H1 (cell line): Measurements from ENCODE around the gene ANKRD61. TPM values are rescaled to one million over a fixed set of nuclear protein-coding genes. Genes with fewer than 3 reads are reported as not detected.

Source experiments
- HDAC6 ChIP-seq: IDR thresholded peaks from one replicate; pipeline ENCODE4 v1.7.1; 2012; ENCODE audit warnings: low read depth, mild to moderate bottlenecking, inconsistent platforms, low read length, moderate library complexity
- KDM4A ChIP-seq: IDR thresholded peaks from one replicate; pipeline ENCODE4 v1.7.1; 2012; ENCODE audit warnings: low read depth, mild to moderate bottlenecking, moderate library complexity, low read length, inconsistent platforms; ENCODE audit not compliant: severe bottlenecking
- RAD21 ChIP-seq, 2 experiments: IDR thresholded peaks in 1 of 2; conservative IDR thresholded peaks in 1 of 2; 2 replicates each; pipeline ENCODE4 v1.6.1; 2011; ENCODE audit warnings: low read depth in 2 of 2, low read length in 2 of 2, improper control_type of control experiment in 1 of 2, inconsistent platforms in 1 of 2, mild to moderate bottlenecking in 1 of 2, moderate library complexity in 1 of 2
- SP1 ChIP-seq: IDR thresholded peaks from 2 replicates; pipeline ENCODE4 v1.6.1; 2011; ENCODE audit warnings: low read depth, low read length
- TBP ChIP-seq: IDR thresholded peaks from 2 replicates; pipeline ENCODE4 v1.6.1; 2011; ENCODE audit warnings: low read depth, low read length, improper control_type of control experiment
- ZNF274 ChIP-seq: IDR thresholded peaks from 2 replicates; pipeline ENCODE4 v1.7.0; 2012; ENCODE audit warnings: low read length, borderline replicate concordance; ENCODE audit errors: extremely low read depth
- polyA plus RNA-seq, 7 experiments: library from polyadenylated mRNA; depleted of rRNA in 3 of 7; stranded (reverse) in 5 of 7; unstranded in 2 of 7; fragments of >200 nt in 5 of 7; fragments of 200-250 nt in 2 of 7; gene quantifications; 1 replicate in 5 of 7; 2 replicates in 1 of 7; 4 replicates in 1 of 7; pipeline versions ENCODE4 v1.2.1 to v1.2.3, GENCODE V29; 2011 to 2013; ENCODE audit warnings: missing spikeins in 2 of 7, mixed read lengths in 2 of 7
- total RNA-seq: library from RNA; stranded (reverse); fragmentation: NEBNext Ultra II Directional; extraction: Animal tissue kit (Norgen Biotek cat#: 25700); gene quantifications from 2 replicates; pipeline ENCODE4 v1.2.1, GENCODE V29; 2021

ANKRD61 gene
- total and polyA plus RNA-seq, 2 of the 8 experiments (the other 6 are each of a cell fraction or from before 2014, with no cell fraction given): 0.23 to 0.32 TPM

- TF ChIP-seq ZNF274 (no peak), RAD21 (IDR thresholded peaks at IDR 0.05 in 1 of 2, conservative IDR thresholded peaks at IDR 0.05 in 1 of 2; ENCODE audit: low read depth in 2 of 2, low read length in 2 of 2) (no peak), SP1 (no peak), KDM4A (no peak), TBP (no peak), HDAC6 (no peak)
Observed at GRCh38 chr7:6074612-6075380, 43.6 kb downstream of the ANKRD61 start (continued).
